HepG2 (cell line): Measurements from ENCODE around the gene ADRA1B. TPM values are rescaled to one million over a fixed set of nuclear protein-coding genes. Genes with fewer than 3 reads are reported as not detected.

Experiments
- ATAC-seq: fragments of 200-7000 bp; cut with Tn5 transposase; 3 replicates; pipeline ENCODE4 v1.9.1; 2020; ENCODE audit warnings: mild to moderate bottlenecking, moderate library complexity
- BruUV-seq: library from RNA; stranded (reverse); fragments of 400-500 nt; replicated peaks from 2 replicates; lab custom pipeline; 2021; lab: Mats Ljungman, UMichigan
- CTCF ChIA-PET: fragments of 300-600 bp; formaldehyde crosslinking; extraction: SDS; loops from one replicate; lab custom pipeline; 2021; ENCODE audit warnings: low total read pairs, inconsistent platforms, low intra/inter-chr PET ratio; lab: Yijun Ruan, JAX
- POLR2A ChIA-PET: fragments of 350-600 bp; sonication (Branson Sonifier 250); formaldehyde crosslinking; loops from one replicate; lab custom pipeline; 2020; ENCODE audit warnings: antibody characterized with exemption, inconsistent platforms; lab: Yijun Ruan, JAX
- DNase-seq: peaks from one replicate; pipeline ENCODE4 v3.0.0-alpha.2; 2015; ENCODE audit warnings: low spot score
- FAIRE-seq: peaks from 3 replicates; lab custom pipeline; 2011; peaks lifted over from hg19 to GRCh38; lab: Jason Lieb, UNC
- H2AFZ ChIP-seq: one replicate; pipeline ENCODE4 v1.6.1; 2011; ENCODE audit warnings: low read length, inconsistent platforms
- H3K27ac ChIP-seq: fragments of 300-600 bp; 3 replicates; pipeline ENCODE4 v1.8.0; 2011; ENCODE audit warnings: mixed run types, mild to moderate bottlenecking, mixed read lengths, low read length, inconsistent platforms; ENCODE audit not compliant: insufficient read depth; ENCODE audit errors: extremely low read length
- H3K27me3 ChIP-seq, 2 experiments: fragments of 200-600 bp in 1 of 2; 2 replicates in 1 of 2; 3 replicates in 1 of 2; pipeline versions ENCODE4 v1.6.0 to v1.8.0; 2011; ENCODE audit warnings: low read length in 2 of 2, mild to moderate bottlenecking in 2 of 2, moderate library complexity in 2 of 2, inconsistent platforms in 1 of 2; ENCODE audit not compliant: insufficient read depth in 2 of 2, control insufficient read depth in 1 of 2
- H3K36me3 ChIP-seq, 2 experiments: fragments of 200-600 bp in 1 of 2; replicated peaks in 1 of 2; 2 replicates in 1 of 2; 3 replicates in 1 of 2; pipeline versions ENCODE4 v1.5.1 to v1.8.0; 2011; ENCODE audit warnings: low read length in 2 of 2, inconsistent platforms in 1 of 2; ENCODE audit not compliant: insufficient read depth in 2 of 2, control insufficient read depth in 1 of 2
- H3K4me1 ChIP-seq: 2 replicates; pipeline ENCODE4 v1.5.1; 2012; ENCODE audit warnings: low read length, inconsistent platforms; ENCODE audit not compliant: insufficient read depth
- H3K4me2 ChIP-seq: 2 replicates; pipeline ENCODE4 v1.6.0; 2011; ENCODE audit warnings: low read depth, low read length, inconsistent platforms
- H3K4me3 ChIP-seq, 3 experiments: fragments of 200-600 bp in 1 of 3; sonication (generic), shearing (Covaris generic) in 1 of 3; replicated peaks in 1 of 3; 2 replicates each; pipeline ENCODE4 v1.5.1; 2011 to 2016; ENCODE audit warnings: low read length in 3 of 3, inconsistent platforms in 2 of 3, low read depth in 2 of 3, mild to moderate bottlenecking in 2 of 3, control low read depth in 1 of 3, mixed read lengths in 1 of 3; ENCODE audit not compliant: insufficient read depth in 1 of 3
- H3K79me2 ChIP-seq: one replicate; pipeline ENCODE4 v1.6.1; 2011; ENCODE audit warnings: low read length, inconsistent platforms; ENCODE audit not compliant: insufficient read depth
- H3K9ac ChIP-seq: 2 replicates; pipeline ENCODE4 v1.6.0; 2011; ENCODE audit warnings: mild to moderate bottlenecking, low read depth, low read length, inconsistent platforms; ENCODE audit not compliant: insufficient read depth
- H3K9me3 ChIP-seq: 2 replicates; pipeline ENCODE4 v1.5.1; 2012; ENCODE audit warnings: mild to moderate bottlenecking, low read length
- H4K20me1 ChIP-seq: 2 replicates; pipeline ENCODE4 v1.6.0; 2011; ENCODE audit warnings: inconsistent platforms, mild to moderate bottlenecking, low read length, moderate library complexity; ENCODE audit not compliant: insufficient read depth
- ARID4A ChIP-seq: sonication (generic); formaldehyde crosslinking; IDR thresholded peaks from 2 replicates; pipeline ENCODE4 v1.5.0; 2020; ENCODE audit warnings: mild to moderate bottlenecking, missing genetic modification reagents, borderline replicate concordance
- ZNF160 ChIP-seq: sonication (generic); formaldehyde crosslinking; IDR thresholded peaks from 2 replicates; pipeline ENCODE4 v1.8.0; 2022; ENCODE audit warnings: mild to moderate bottlenecking, inconsistent platforms, missing genetic modification reagents
- ZNF350 ChIP-seq: sonication (generic); formaldehyde crosslinking; IDR thresholded peaks from 2 replicates; pipeline ENCODE4 v1.4.0; 2020; ENCODE audit warnings: mild to moderate bottlenecking, low read depth, missing genetic modification reagents, borderline replicate concordance
- ZNF704 ChIP-seq: sonication (generic); formaldehyde crosslinking; IDR thresholded peaks from 2 replicates; pipeline ENCODE4 v1.8.1; 2023; ENCODE audit warnings: mild to moderate bottlenecking, inconsistent platforms, moderate library complexity, missing genetic modification reagents, borderline replicate concordance
- ZNF720 ChIP-seq: sonication (generic); formaldehyde crosslinking; IDR thresholded peaks from 2 replicates; pipeline ENCODE4 v1.4.0; 2020; ENCODE audit warnings: missing genetic modification reagents
- WGBS: methylation state at CpG from one replicate; pipeline ENCODE4 v1.1.6; 2017; ENCODE audit warnings: low lambda C conversion rate; 5-methylcytosine and 5-hydroxymethylcytosine counted together
- in situ Hi-C: cut with HindIII; loops from 2 replicates; pipeline ENCODE4 v1.10.0; 2017; ENCODE audit warnings: low pct_unique_long_range_greater_than_20kb; ENCODE audit not compliant: extremely low pct_ligation_motif_present
- intact Hi-C: fragments of 100-400 bp; cut with micrococcal nuclease; formaldehyde crosslinking; loops from one replicate; pipeline ENCODE4 v1.10.0; 2022; ENCODE audit not compliant: unreplicated experiment
- polyA plus RNA-seq, 8 experiments: library from polyadenylated mRNA; depleted of rRNA in 3 of 8; stranded (reverse) in 7 of 8; unstranded in 1 of 8; fragments of >200 nt; fragmentation: Illumina TruSeq in 4 of 8; extraction: Trizol in 4 of 8; gene quantifications; 2 replicates each; pipeline versions ENCODE4 v1.2.1 to v1.2.3, GENCODE V29; 2011 to 2016; ENCODE audit warnings: low read depth in 4 of 8, missing spikeins in 1 of 8, mixed read lengths in 1 of 8; ENCODE audit not compliant: insufficient read depth in 1 of 8
- total RNA-seq, 5 experiments: library from RNA; depleted of rRNA; stranded (reverse); fragments of >200 nt; fragmentation: Illumina TruSeq; extraction: Trizol; gene quantifications; 2 replicates each; pipeline ENCODE4 v1.2.3, GENCODE V29; 2016; ENCODE audit warnings: low read depth in 1 of 5

The ADRA1B gene
- total and polyA plus RNA-seq, 2 of the 13 experiments (the other 11 are each of a cell fraction or from before 2014, with no cell fraction given) = not detected

- CTCF ChIA-PET = no interaction called here
- no peaks in the 10 kb centered on the region for H3K36me3 ChIP-seq
- POLR2A ChIA-PET = no interaction called here
Observed at GRCh38 chr5:159978358-159978757, 62.1 kb downstream of the ADRA1B start.

More at GRCh38 chr5:159978358-159978757, 62.1 kb downstream of the ADRA1B start:
- no peaks in the 10 kb centered on the region for H4K20me1 ChIP-seq
- TF ChIP-seq ZNF350 (CRISPR knock-in tag) (no peak), ZNF704 (CRISPR knock-in tag) (no peak), ARID4A (no peak), ZNF720 (CRISPR knock-in tag) (no peak), ZNF160 (CRISPR knock-in tag) (no peak)
- TF ChIP-seq, all 625 proteins: peak for 0
- Histone ChIP-seq H3K9ac (no peak overlapping the region), H2AFZ (no peak overlapping the region), H3K4me2 (no peak overlapping the region), H3K4me1 (no peaks in the 10 kb centered on the region), H3K79me2 (no peaks in the 10 kb centered on the region), H3K27ac (no peak overlapping the region), H3K27me3 (peaks cover 0 to 27% of the 10 kb centered on the region in 2 experiments; a peak in 4 of 5 replicates), H3K4me3 (no peak overlapping the region), H3K9me3 (no peaks in the 10 kb centered on the region)
- ATAC-seq (no peak), FAIRE-seq (no peak), DNase-seq (no peak)
- no TSS peak for BruUV-seq
- intact Hi-C loops = no loop called here
- in situ Hi-C loops = no loop called here
- WGBS = 0% methylated on average over 1 of the region's 2 CpGs
